Jurkat, Clone E6-1 (cell line): ENCODE measurements around the gene SPAG17.

ENCODE experiments used
- DNase-seq: peaks from one replicate; pipeline ENCODE4 v3.0.0-alpha.2; 2011; ENCODE audit warnings: low read depth, low spot score
- H3K4me3 ChIP-seq: 2 replicates; pipeline ENCODE4 v1.5.1; 2011; ENCODE audit warnings: mild to moderate bottlenecking, low read length, control low read depth, moderate library complexity

Gene SPAG17

DNA sequence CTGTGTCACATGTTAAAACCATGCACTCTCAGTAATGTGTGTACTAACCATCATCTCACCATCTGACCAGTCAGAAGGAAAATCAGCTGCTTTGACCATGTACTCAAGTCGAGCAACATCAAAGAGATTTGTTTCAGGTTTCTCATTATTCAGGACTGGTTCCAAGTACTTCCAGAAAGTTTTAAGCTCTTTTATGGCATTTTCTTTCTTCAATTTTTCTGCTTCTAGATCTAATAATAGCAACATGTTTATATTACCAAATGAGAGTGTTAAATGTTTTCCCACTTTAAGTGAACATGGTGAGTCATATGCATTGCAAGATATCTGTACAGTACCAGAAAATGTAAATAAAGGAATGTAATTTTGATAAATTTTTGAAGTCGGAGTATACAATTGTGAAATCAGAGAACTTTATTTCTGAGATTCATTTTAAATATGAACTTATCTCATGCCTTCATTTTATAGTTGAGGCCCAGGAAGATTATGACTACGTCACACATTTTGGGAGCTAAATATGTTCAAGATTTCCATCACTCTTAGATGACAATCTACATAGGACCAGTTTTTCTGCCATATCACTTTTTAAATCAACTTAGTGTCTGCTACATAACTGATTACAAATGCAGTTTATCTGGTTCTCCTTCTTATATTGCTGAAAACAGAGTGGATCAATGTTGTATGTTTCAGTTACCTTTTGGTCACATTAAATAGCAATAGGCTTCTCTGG, 87.2 kb downstream of the SPAG17 start:
- H3K4me3 ChIP-seq: no peak overlapping the region
- no peak for DNase-seq

- no peak overlapping the region for H3K4me3 ChIP-seq
- DNase-seq: no peak
Observed at GRCh38 chr1:118093017-118093416, 92.0 kb downstream of the SPAG17 start.

- no peak overlapping the region for H3K4me3 ChIP-seq
- DNase-seq: no peak
Observed at GRCh38 chr1:118090130-118090529, 94.9 kb downstream of the SPAG17 start.

- H3K4me3 ChIP-seq: no peak overlapping the region
- DNase-seq: no peak
Observed at GRCh38 chr1:118085365-118085764, 99.7 kb downstream of the SPAG17 start.

DNA sequence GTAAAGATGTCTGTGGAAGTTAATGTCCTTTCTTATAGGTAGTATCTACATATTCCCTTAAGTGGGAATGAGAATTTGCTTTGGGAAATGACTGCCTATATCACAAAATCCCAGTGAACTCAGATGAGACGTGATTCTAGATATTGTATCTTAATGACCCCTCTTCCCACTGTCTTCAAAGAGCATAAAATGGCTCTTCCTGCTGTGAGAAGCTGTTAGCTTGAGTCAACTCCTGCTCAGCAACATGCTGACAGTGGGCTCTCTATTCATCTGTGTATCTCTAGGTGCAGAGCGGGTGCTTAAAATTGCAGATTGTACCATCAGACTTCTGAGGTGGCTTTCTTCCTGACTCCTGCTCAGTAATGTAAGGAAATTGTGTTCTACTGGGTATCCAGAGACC, 100.6 kb downstream of the SPAG17 start:
- H3K4me3 ChIP-seq: no peak overlapping the region
- DNase-seq: no peak

DNA sequence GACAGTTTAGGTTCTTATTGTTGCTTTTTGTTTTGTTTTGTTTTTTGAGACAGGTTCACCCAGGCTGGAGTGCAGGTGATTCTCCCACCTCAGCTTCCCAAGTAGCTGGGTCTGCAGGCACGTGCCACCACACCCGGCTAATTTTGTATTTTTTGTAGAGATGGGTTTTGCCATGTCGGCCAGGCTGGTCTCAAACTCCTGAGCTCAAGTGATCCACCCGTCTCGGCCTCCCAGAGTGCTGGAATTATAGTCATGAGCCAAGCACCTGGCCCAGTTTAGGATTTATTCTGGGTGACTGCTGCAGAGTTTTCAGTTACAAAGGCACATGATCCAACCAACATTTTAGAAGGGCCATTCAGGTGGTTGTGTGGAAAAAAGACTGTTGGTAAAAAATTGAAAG, 102.0 kb downstream of the SPAG17 start:
- H3K4me3 ChIP-seq: no peak overlapping the region
- DNase-seq: no peak

- DNase-seq: no peak
- H3K4me3 ChIP-seq: no peak overlapping the region
Observed at GRCh38 chr1:118081387-118081786, 103.6 kb downstream of the SPAG17 start.

GRCh38 chr1:118077331-118078045, 107.5 kb downstream of the SPAG17 start:
- no peak for DNase-seq
- no peak overlapping the region for H3K4me3 ChIP-seq

- H3K4me3 ChIP-seq: no peak overlapping the region
- DNase-seq: no peak
Observed at GRCh38 chr1:118075116-118075515, 109.9 kb downstream of the SPAG17 start.

GRCh38 chr1:118073648-118074435, 111.2 kb downstream of the SPAG17 start:
- DNase-seq: no peak
- no peak overlapping the region for H3K4me3 ChIP-seq

GRCh38 chr1:118049981-118050380, 135.0 kb downstream of the SPAG17 start:
- no peak for DNase-seq
- H3K4me3 ChIP-seq: no peak overlapping the region

- DNase-seq: no peak
- H3K4me3 ChIP-seq: no peak overlapping the region
Observed at GRCh38 chr1:118047650-118048224, 137.3 kb downstream of the SPAG17 start.

DNA sequence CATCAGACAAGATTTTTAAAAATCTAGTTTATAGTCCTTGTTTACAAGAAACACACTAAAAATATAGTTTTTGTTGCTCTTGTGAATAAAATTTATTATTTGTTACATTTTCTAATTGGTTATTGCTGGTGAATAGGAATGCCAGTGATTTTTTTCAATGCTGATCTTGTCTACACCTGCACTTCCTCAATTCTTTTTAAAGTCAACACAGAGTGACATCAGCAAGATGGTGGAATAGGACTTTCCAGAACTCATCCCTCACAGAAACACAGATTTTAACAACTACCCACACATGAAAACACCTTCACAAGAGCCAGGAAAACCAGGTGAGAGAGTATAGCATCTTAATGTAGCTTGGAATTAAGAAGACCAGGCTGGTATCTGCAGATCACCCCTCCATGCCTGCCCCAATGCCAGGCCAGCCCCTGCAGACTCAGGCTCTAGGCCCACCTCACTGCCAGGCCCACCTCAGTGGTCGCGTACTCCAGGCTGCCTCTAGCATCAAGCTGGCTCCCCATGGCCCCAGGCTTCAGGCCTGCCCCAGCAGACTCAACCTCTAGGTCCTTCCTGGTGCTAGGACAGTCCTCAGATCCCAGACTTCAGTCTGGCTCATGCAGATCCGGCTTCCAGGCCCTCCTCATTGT, 137.9 kb downstream of the SPAG17 start:
- DNase-seq: no peak
- no peak overlapping the region for H3K4me3 ChIP-seq

GRCh38 chr1:118043624-118044023, 141.4 kb downstream of the SPAG17 start:
- no peak for DNase-seq
- H3K4me3 ChIP-seq: no peak overlapping the region

DNA sequence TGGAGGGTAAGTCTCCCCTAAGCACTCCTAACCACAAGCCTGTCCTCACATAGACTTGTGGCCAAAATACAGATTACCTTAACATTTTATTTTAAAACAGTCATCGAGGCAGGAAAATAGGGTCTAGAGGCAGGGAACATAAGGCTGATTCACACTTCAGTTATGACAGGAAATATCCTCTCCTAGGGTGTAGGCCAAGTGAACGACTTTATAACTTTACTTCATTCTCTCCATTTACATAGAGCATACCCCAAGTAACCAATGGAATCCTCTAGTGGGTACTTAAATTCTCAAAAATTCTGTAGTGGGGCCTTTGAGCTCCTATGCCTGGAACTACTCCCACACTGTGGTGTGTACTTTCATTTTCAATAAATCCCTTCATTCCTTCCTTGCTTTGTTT, 142.5 kb downstream of the SPAG17 start:
- DNase-seq: no peak
- H3K4me3 ChIP-seq: no peak overlapping the region

GRCh38 chr1:118039170-118039569, 145.9 kb downstream of the SPAG17 start:
- DNase-seq: no peak
- H3K4me3 ChIP-seq: no peak overlapping the region

- no peak for DNase-seq
- H3K4me3 ChIP-seq: no peak overlapping the region
Observed at GRCh38 chr1:118032883-118033282, 152.1 kb downstream of the SPAG17 start.

- DNase-seq: no peak
- H3K4me3 ChIP-seq: no peak overlapping the region
Observed at GRCh38 chr1:118028267-118028666, 156.8 kb downstream of the SPAG17 start.

DNA sequence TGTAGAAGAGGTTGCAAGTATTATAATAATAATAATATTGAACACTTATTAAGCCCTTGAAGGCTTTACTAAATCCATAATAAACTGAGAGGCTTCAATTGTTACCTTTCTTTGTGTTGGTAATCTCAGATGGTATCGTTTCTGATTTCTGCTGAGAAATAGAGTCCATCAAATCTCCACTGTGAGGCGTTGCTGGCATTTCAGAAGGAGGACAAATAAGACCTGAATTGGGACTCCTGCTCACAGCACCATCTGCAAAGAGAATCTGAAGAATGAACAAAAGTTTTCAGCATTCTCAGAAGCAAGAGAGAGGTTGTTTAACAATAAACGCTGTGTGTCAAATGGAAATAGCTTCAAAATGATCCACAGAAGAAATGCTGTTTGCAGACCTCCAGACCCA, 161.8 kb downstream of the SPAG17 start:
- no peak for DNase-seq
- H3K4me3 ChIP-seq: no peak overlapping the region
